Endothelial cell of umbilical vein (primary cell): Measurements from ENCODE around the gene PPP2R2C. TPM values are rescaled to one million over a fixed set of nuclear protein-coding genes. Genes with fewer than 3 reads are reported as not detected.

ENCODE experiments used
- BruUV-seq: library from RNA; stranded (reverse); fragments of 400-500 nt; replicated peaks from 2 replicates; lab custom pipeline; 2021; lab: Mats Ljungman, UMichigan
- CTCF ChIA-PET: fragments of 300-600, 350-600 bp; sonication (Branson Sonifier 250); formaldehyde crosslinking; loops from one replicate; lab custom pipeline; 2021; ENCODE audit warnings: antibody characterized with exemption, inconsistent platforms; lab: Charles Lee
- POLR2A ChIA-PET: fragments of 300-600, 350-600 bp; sonication (Branson Sonifier 250); formaldehyde crosslinking; loops from one replicate; lab custom pipeline; 2021; ENCODE audit warnings: antibody characterized with exemption, inconsistent platforms; lab: Charles Lee
- DNase-seq: peaks from one replicate; pipeline ENCODE4 v3.0.0-alpha.2; 2011; ENCODE audit warnings: low read depth, low spot score
- FAIRE-seq: peaks from 2 replicates; lab custom pipeline; 2011; peaks lifted over from hg19 to GRCh38; lab: Jason Lieb, UNC
- H2AFZ ChIP-seq: 2 replicates; pipeline ENCODE4 v1.6.0; 2012; ENCODE audit warnings: low read depth, low read length, control low read depth, inconsistent platforms
- H3K27ac ChIP-seq: 2 replicates; pipeline ENCODE4 v1.5.1; 2011; ENCODE audit warnings: low read depth, mild to moderate bottlenecking, control low read depth, low read length, moderate library complexity; ENCODE audit not compliant: insufficient read depth
- H3K27me3 ChIP-seq, 2 experiments: 2 replicates each; pipeline versions ENCODE4 v1.6.0 to v1.6.1; 2011; ENCODE audit warnings: low read length in 2 of 2, mixed read lengths in 1 of 2; ENCODE audit not compliant: control insufficient read depth in 2 of 2, insufficient read depth in 2 of 2
- H3K36me3 ChIP-seq, 2 experiments: 2 replicates in 1 of 2; 3 replicates in 1 of 2; pipeline ENCODE4 v1.5.1; 2011; ENCODE audit warnings: low read length in 2 of 2, mild to moderate bottlenecking in 1 of 2, moderate library complexity in 1 of 2; ENCODE audit not compliant: control insufficient read depth in 2 of 2, insufficient read depth in 2 of 2; ENCODE audit errors: extremely low read depth in 1 of 2
- H3K4me1 ChIP-seq: 3 replicates; pipeline ENCODE4 v1.5.1; 2011; ENCODE audit warnings: mild to moderate bottlenecking, low read length; ENCODE audit not compliant: control insufficient read depth, insufficient read depth; ENCODE audit errors: extremely low read depth
- H3K4me2 ChIP-seq: 2 replicates; pipeline ENCODE4 v1.6.1; 2011; ENCODE audit warnings: low read length, control low read depth, mixed read lengths; ENCODE audit not compliant: insufficient read depth
- H3K4me3 ChIP-seq, 3 experiments: fragments of 200-600 bp in 1 of 3; sonication (generic), shearing (Covaris generic) in 1 of 3; replicated peaks in 1 of 3; 2 replicates each; pipeline ENCODE4 v1.5.1; 2011 to 2016; ENCODE audit warnings: control low read depth in 3 of 3, low read length in 3 of 3, mild to moderate bottlenecking in 2 of 3, inconsistent platforms in 1 of 3, low read depth in 1 of 3, moderate library complexity in 1 of 3; ENCODE audit not compliant: insufficient read depth in 1 of 3
- H3K79me2 ChIP-seq: 2 replicates; pipeline ENCODE4 v1.6.0; 2012; ENCODE audit warnings: low read length, inconsistent platforms; ENCODE audit not compliant: control insufficient read depth, insufficient read depth
- H3K9ac ChIP-seq: replicated peaks from 2 replicates; pipeline ENCODE3; 2011; ENCODE audit warnings: low read length, control low read depth; ENCODE audit not compliant: insufficient read depth; ENCODE audit errors: extremely low read depth
- H3K9me1 ChIP-seq: replicated peaks from 3 replicates; pipeline ENCODE4 v1.6.0; 2011; ENCODE audit warnings: mild to moderate bottlenecking, low read length; ENCODE audit not compliant: control insufficient read depth, insufficient read depth; ENCODE audit errors: extremely low read depth
- H3K9me3 ChIP-seq: replicated peaks from 2 replicates; pipeline ENCODE4 v1.5.1; 2012; ENCODE audit warnings: low read length, inconsistent platforms; ENCODE audit not compliant: control insufficient read depth, insufficient read depth
- H4K20me1 ChIP-seq: replicated peaks from 2 replicates; pipeline ENCODE3; 2011; ENCODE audit warnings: mild to moderate bottlenecking, low read length; ENCODE audit not compliant: control insufficient read depth, insufficient read depth; ENCODE audit errors: extremely low read depth
- CTCF ChIP-seq, 2 donors: IDR thresholded peaks; 1 replicate in 1 of 2; 2 replicates in 1 of 2; pipeline ENCODE4 v1.5.1; 2011; ENCODE audit warnings: low read length in 2 of 2, mild to moderate bottlenecking in 2 of 2, moderate library complexity in 2 of 2, control low read depth in 1 of 2, inconsistent platforms in 1 of 2, low read depth in 1 of 2; ENCODE audit not compliant: insufficient read depth in 1 of 2; ENCODE audit errors: extremely low read depth in 1 of 2
- EZH2 ChIP-seq: IDR thresholded peaks from 2 replicates; pipeline ENCODE4 v1.6.1; 2012; ENCODE audit warnings: borderline replicate concordance, low read depth, mild to moderate bottlenecking, moderate library complexity, low read length, inconsistent platforms; ENCODE audit not compliant: severe bottlenecking
- FOS ChIP-seq: IDR thresholded peaks from 2 replicates; pipeline ENCODE4 v1.6.1; 2011; ENCODE audit warnings: mild to moderate bottlenecking, low read length, moderate library complexity, borderline replicate concordance; ENCODE audit not compliant: insufficient read depth
- GATA2 ChIP-seq: IDR thresholded peaks from 2 replicates; pipeline ENCODE4 v1.7.0; 2011; ENCODE audit warnings: low read depth, mild to moderate bottlenecking, moderate library complexity, mixed read lengths, low read length; ENCODE audit not compliant: insufficient read length, insufficient read depth
- JUN ChIP-seq: IDR thresholded peaks from 2 replicates; pipeline ENCODE4 v1.6.1; 2011; ENCODE audit warnings: borderline replicate concordance, low read depth; ENCODE audit not compliant: insufficient read length, insufficient read depth
- MAX ChIP-seq: IDR thresholded peaks from 2 replicates; pipeline ENCODE4 v1.6.1; 2011; ENCODE audit not compliant: insufficient read depth, insufficient read length
- MYC ChIP-seq: IDR thresholded peaks from one replicate; pipeline ENCODE4 v1.6.1; 2011; ENCODE audit warnings: mild to moderate bottlenecking, low read depth, low read length
- POLR2A ChIP-seq: IDR thresholded peaks from 2 replicates; pipeline ENCODE4 v1.6.1; 2012; ENCODE audit warnings: low read depth, mild to moderate bottlenecking, control low read depth, low read length
- POLR2AphosphoS5 ChIP-seq: IDR thresholded peaks from 2 replicates; pipeline ENCODE4 v1.6.1; 2012; ENCODE audit warnings: low read depth, mild to moderate bottlenecking, control low read depth, low read length, moderate library complexity; ENCODE audit not compliant: insufficient read depth
- dilution Hi-C: fragments of 300-500 bp; cut with MboI; formaldehyde crosslinking; loops from one replicate; pipeline ENCODE4 v1.15.0; 2019; ENCODE audit warnings: low sequenced_read_pairs; ENCODE audit not compliant: extremely low pct_ligation_motif_present
- intact Hi-C: fragments of 100-400 bp; cut with micrococcal nuclease; formaldehyde crosslinking; loops from one replicate; pipeline ENCODE4 v1.10.0; 2022
- polyA plus RNA-seq, 4 experiments: library from polyadenylated mRNA; depleted of rRNA in 3 of 4; stranded (reverse) in 3 of 4; unstranded in 1 of 4; fragments of >200 nt; gene quantifications; 2 replicates each; pipeline versions ENCODE4 v1.2.1 to v1.2.3, GENCODE V29; 2011 to 2012; ENCODE audit warnings: missing spikeins in 1 of 4
- total RNA-seq: library from RNA; stranded (reverse); gene quantifications from 2 replicates; pipeline ENCODE4 v1.2.3, GENCODE V29; 2021

The PPP2R2C gene
- total and polyA plus RNA-seq, 2 donors (not counting 3 experiments of a cell fraction or from before 2014, with no cell fraction given), result 0.03 to 0.09 TPM

GRCh38 chr4:6277139-6277802 is 195.1 kb downstream of the PPP2R2C start:
- H3K4me1 ChIP-seq, result peaks cover 29% of the 10 kb centered on the region
- no peaks in the 10 kb centered on the region for H3K27me3 ChIP-seq
- TF ChIP-seq EZH2 (no peak), GATA2 (no peak), POLR2A (no peak), CTCF (IDR thresholded peaks at IDR 0.05; ENCODE audit: extremely low read depth in 1 of 2, insufficient read depth in 1 of 2, low read depth in 1 of 2, low read length in 2 of 2) (no peak), MYC (no peak), MAX (no peak), JUN (no peak), FOS (no peak), POLR2AphosphoS5 (no peak)
- no peaks in the 10 kb centered on the region for H3K9me3 ChIP-seq
- no peak overlapping the region for H3K9ac ChIP-seq
- FAIRE-seq (no peak), DNase-seq (no peak)
- CTCF ChIA-PET, result interaction anchor here (1.2 to 2.3 kb wide), 4 partner anchors 8 to 50 kb away, joined by 3 to 18 read pairs (median 8); partner anchors contain the start of gene WFS1
- no peaks in the 10 kb centered on the region for H3K79me2 ChIP-seq
- H3K9me1 ChIP-seq, result no peaks in the 10 kb centered on the region
- H4K20me1 ChIP-seq, result no peaks in the 10 kb centered on the region
- POLR2A ChIA-PET, result no interaction called here
- intact Hi-C loops (loop anchor here (10.0 kb wide), 1 partner anchor 1242 kb away; no protein-coding TSS in a partner anchor), dilution Hi-C loops (no loop called here)
- H3K4me3 ChIP-seq, result no peak overlapping the region
- no peak overlapping the region for H2AFZ ChIP-seq
- peaks cover 0 to 21% of the 10 kb centered on the region in 2 experiments for H3K36me3 ChIP-seq
- no peak overlapping the region for H3K4me2 ChIP-seq
- no TSS peak for BruUV-seq
- H3K27ac ChIP-seq, result no peak overlapping the region
